IPS DF 6.9 (cell line): Measurements from ENCODE around the gene APCDD1.
"Not testable (repeated sequence)": the region's sequence is repeated elsewhere in the genome, so short reads cannot be mapped to it uniquely, and the experiment has no call there.

ENCODE experiments used
- DNase-seq: peaks from one replicate; pipeline ENCODE4 v3.0.0-alpha.2; 2013; ENCODE audit warnings: low read depth, low spot score
- H3K27ac ChIP-seq: one replicate; pipeline ENCODE4 v1.5.1; 2013; ENCODE audit warnings: low read length, control low read depth
- H3K27me3 ChIP-seq: 2 replicates; pipeline ENCODE4 v1.6.1; 2013; ENCODE audit warnings: mild to moderate bottlenecking, low read length; ENCODE audit not compliant: control insufficient read depth, insufficient read depth
- H3K36me3 ChIP-seq: 2 replicates; pipeline ENCODE4 v1.6.1; 2013; ENCODE audit warnings: low read length; ENCODE audit not compliant: control insufficient read depth, insufficient read depth
- H3K4me1 ChIP-seq: 2 replicates; pipeline ENCODE4 v1.6.1; 2013; ENCODE audit warnings: low read length; ENCODE audit not compliant: control insufficient read depth, insufficient read depth
- H3K4me3 ChIP-seq: 2 replicates; pipeline ENCODE4 v1.5.1; 2013; ENCODE audit warnings: mild to moderate bottlenecking, low read length
- H3K9me3 ChIP-seq: 2 replicates; pipeline ENCODE4 v1.6.1; 2013; ENCODE audit warnings: low read length, inconsistent platforms; ENCODE audit not compliant: control insufficient read depth, insufficient read depth
- WGBS: extraction: QIAGEN DNeasy Blood & Tissue Kit; methylation state at CpG from one replicate; pipeline ENCODE4 v1.1.7; 2013; ENCODE audit warnings: mixed read lengths, missing lambda C conversion rate; ENCODE audit not compliant: insufficient read length, insufficient coverage; 5-methylcytosine and 5-hydroxymethylcytosine counted together

APCDD1 gene

DNA sequence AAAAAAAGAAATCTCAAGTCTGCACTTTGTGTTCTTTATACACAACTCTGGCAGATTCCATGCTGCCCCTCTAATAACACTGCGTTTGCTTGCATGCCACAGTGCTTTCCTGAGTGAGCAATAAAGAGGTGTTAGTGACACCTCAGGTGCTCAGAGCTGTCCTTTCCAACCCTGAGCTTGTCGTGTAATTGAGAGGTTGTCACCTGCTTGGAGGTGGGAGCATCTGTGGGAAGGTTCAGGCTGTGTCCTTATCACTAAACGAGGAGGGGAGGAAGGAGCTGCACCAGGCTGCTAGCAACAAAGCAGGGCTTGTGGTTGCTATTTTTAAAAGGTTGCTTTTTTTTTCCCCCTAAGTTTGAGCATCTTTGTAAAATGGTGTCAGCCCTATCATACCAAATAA, 31.9 kb downstream of the APCDD1 start:
- Histone ChIP-seq H3K27ac (no peak overlapping the region), H3K4me1 (0 out of 2 replicates have a peak, but pooled peaks cover 1% of the 10 kb centered on the region), H3K9me3 (no peaks in the 10 kb centered on the region), H3K4me3 (no peak overlapping the region), H3K36me3 (no peaks in the 10 kb centered on the region), H3K27me3 (no peaks in the 10 kb centered on the region; the same call in 1 of the 2 replicates)
- no peak for DNase-seq
- no CpG with 5 or more reads among the region's 3 CpGs for WGBS

DNA sequence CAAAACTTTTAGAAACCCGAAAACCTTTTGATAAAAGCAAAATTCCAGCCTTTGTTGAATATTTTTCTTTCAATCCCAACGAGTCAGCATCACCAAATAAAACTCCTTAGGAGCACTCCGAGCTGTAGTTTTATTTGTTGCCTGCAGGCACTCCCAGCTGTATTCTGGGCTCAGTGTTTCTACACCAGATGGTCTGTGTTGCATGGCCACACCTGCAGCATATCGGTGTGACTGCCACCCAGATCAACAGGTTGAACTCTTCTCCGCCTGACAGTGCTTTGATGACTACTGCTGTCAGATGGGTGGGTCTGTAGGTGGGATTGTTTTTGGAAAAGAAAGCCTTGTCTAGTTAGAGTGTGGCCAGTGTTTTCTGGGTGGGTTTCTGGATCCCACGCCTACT, 32.7 kb downstream of the APCDD1 start:
- no peaks in the 10 kb centered on the region for H3K9me3 ChIP-seq
- no peaks in the 10 kb centered on the region; the same call in 1 of the 2 replicates for H3K27me3 ChIP-seq
- no peaks in the 10 kb centered on the region for H3K4me1 ChIP-seq
- WGBS: no CpG with 5 or more reads among the region's 6 CpGs
- H3K27ac ChIP-seq: no peak overlapping the region
- no peak for DNase-seq
- no peak overlapping the region for H3K4me3 ChIP-seq
- no peaks in the 10 kb centered on the region for H3K36me3 ChIP-seq

DNA sequence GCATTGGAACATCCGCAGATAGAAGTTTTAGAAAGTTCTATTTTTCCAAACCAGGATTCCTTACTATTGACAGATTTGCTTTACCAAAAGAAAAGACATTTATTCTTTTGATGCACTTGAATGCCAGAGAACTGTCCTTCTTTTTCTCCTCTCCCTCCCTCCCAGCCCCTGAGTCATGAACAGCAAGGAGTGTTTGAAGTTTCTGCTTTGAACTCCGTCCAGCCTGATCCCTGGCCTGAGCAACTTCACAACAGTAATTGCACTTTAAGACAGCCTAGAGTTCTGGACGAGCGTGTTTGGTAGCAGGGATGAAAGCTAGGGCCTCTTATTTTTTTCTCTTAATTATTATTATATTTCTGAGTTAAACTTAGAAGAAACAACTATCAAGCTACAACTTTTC, 33.6 kb downstream of the APCDD1 start:
- no peak for DNase-seq
- H3K27ac ChIP-seq: no peak overlapping the region
- no peaks in the 10 kb centered on the region for H3K4me1 ChIP-seq
- H3K4me3 ChIP-seq: no peak overlapping the region
- no peaks in the 10 kb centered on the region for H3K36me3 ChIP-seq
- no CpG with 5 or more reads among the region's 4 CpGs for WGBS
- H3K9me3 ChIP-seq: no peaks in the 10 kb centered on the region
- H3K27me3 ChIP-seq: no peaks in the 10 kb centered on the region

DNA sequence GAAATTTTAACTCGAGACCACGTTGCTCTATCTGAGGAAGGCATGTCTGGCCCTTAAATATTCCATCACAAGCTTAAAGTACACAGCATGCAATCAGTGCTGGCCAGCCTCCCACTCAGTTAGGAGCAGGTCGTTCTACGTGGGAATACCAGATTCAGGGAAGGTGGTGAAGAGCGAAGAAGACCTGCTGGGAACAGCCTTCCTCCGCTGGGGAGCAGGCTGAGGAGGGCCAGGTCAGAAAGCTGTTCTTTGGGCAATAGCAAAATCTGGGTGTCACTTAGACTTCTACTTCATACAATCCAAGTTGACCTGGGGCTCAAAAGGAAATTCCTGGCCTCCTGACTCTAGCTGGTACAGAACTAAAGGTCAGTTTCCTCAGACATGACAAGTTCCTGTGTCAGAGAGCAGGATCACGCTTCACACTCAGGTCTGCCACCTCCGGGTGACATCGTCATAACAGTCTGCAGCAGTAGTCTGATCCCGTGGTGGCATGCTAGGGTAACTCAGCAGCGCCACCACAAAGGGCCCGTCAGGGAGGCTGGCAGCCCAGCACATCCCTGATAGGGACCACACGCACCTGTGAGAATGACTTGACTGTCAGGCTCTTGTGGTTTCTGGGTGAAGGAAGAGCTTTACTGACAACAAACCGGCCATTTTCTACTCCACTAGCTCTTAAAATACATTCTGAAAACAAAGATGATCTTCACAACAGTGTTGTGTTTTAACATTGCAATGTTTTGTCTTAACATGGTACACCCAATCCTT, 36.1 kb downstream of the APCDD1 start:
- Histone ChIP-seq H3K27ac (no peak overlapping the region), H3K4me1 (no peaks in the 10 kb centered on the region), H3K9me3 (no peaks in the 10 kb centered on the region), H3K36me3 (no peaks in the 10 kb centered on the region), H3K27me3 (no peaks in the 10 kb centered on the region), H3K4me3 (no peak overlapping the region)
- no peak for DNase-seq
- no CpG with 5 or more reads among the region's 14 CpGs for WGBS

DNA sequence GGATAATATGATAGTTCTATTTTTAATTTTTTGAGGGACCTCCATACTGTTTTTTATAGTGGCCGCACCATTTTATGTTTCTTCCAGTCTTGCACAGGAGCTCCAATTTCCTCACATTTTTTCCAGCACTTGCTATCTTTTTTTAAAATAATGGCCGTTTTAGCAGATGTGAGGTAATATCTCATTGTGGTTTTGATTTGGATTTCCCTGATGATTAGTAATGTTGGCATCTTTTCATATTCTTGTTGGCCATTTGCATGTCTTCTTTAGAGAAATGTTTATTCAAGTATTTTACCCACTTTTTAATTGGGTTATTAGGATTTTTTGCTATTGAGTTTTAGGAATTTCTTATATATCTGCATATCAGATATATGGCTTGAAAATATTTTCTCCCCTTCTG, 41.5 kb downstream of the APCDD1 start:
- no peak for DNase-seq
- Histone ChIP-seq H3K27ac (no peak overlapping the region), H3K36me3 (no peaks in the 10 kb centered on the region), H3K4me3 (no peak overlapping the region), H3K9me3 (no peaks in the 10 kb centered on the region), H3K27me3 (no peaks in the 10 kb centered on the region), H3K4me1 (no peaks in the 10 kb centered on the region)
- WGBS: no CpG with 5 or more reads among the region's 2 CpGs

DNA sequence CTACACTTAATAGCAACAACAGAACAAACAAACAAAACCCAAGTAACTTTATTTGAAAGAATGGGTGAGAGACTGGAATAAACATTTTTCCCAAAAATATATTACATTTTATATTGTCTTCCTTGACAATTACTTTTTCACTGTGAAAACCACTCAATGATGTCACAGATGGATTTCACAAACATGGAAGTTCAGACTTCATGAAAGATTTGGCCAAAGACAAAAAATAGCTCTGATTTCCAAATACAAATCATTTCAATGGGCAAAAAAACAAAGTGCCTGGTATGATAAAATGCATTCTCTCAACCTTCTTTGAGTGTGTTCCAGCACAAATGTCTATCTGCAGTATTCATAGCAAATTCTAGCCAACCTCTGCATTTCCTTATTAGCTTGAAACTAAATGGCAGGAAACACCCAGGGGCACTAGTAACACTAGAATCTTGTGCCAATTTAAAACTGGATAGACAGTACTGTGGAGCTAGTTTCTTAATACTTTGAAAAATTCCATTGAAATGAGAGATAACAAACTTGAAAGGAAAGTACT, 42.8 kb downstream of the APCDD1 start:
- Histone ChIP-seq H3K9me3 (no peaks in the 10 kb centered on the region), H3K27ac (no peak overlapping the region), H3K27me3 (no peaks in the 10 kb centered on the region), H3K36me3 (no peaks in the 10 kb centered on the region), H3K4me1 (no peaks in the 10 kb centered on the region), H3K4me3 (no peak overlapping the region)
- DNase-seq: no peak

DNA sequence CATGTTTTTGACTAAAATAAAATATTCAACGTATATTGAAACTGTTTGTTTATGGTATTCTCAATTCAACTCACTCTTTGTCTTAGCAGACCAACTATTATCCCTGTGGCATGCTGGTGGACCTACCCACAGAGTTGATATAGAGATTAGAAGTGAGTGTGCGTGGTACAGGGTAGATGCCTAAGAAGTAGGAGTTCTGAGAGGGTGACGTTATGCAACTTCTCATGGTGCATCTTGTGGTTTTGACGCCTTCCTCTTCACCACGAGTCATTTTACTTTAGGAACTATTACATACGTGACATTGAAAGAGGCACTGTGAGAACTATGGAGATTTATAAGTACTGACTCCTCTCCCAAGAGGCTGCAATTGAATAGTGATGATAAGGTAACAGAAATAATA, 44.8 kb downstream of the APCDD1 start:
- WGBS: no CpG with 5 or more reads among the region's 6 CpGs
- Histone ChIP-seq H3K36me3 (no peaks in the 10 kb centered on the region), H3K4me1 (no peaks in the 10 kb centered on the region), H3K27ac (no peak overlapping the region), H3K9me3 (no peaks in the 10 kb centered on the region), H3K27me3 (no peaks in the 10 kb centered on the region), H3K4me3 (no peak overlapping the region)
- no peak for DNase-seq

DNA sequence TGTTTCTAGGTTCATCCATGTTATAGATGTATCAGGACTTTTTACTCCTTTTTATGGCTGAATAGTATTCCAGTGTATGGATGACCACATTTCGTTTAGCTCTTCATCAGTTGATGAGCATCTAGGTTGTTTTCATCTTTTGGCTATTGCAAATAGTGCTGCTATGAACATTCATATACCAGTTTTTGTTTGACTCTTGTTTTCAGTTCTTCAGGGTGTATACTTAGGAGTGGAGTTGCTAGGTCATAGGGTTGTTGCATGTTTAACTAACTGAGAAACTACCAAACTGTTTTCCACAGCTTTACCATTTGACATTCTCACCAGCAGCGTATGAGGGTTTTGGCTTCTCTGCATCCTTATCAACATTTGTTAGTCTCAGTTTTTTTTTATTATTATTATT, 45.6 kb downstream of the APCDD1 start:
- Histone ChIP-seq H3K27me3 (no peaks in the 10 kb centered on the region), H3K4me3 (no peak overlapping the region), H3K9me3 (no peaks in the 10 kb centered on the region), H3K27ac (no peak overlapping the region), H3K36me3 (no peaks in the 10 kb centered on the region), H3K4me1 (no peaks in the 10 kb centered on the region)
- whole genome bisulfite sequencing: no CpG with 5 or more reads among the region's 2 CpGs
- no peak for DNase-seq

DNA sequence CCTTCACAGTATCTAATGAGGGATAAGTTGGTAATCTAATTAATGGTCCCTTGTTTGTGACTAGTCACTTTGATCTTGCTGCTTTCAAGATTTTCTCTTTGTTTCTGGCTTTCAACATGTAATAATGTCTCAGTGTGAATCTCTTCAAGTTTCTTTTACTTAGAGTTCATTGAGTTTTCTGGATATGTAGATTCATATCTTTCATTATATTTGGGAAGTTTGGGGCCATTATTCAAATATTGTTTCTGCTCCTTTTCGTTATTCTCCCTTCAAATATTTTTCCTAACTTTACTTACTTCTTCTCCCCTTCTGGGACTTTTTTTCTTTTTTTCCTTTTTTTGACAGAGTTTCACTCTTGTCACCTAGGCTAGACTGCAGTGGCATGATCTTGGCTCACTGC, 50.3 kb downstream of the APCDD1 start:
- Histone ChIP-seq H3K27me3 (no peaks in the 10 kb centered on the region), H3K4me1 (no peaks in the 10 kb centered on the region), H3K4me3 (no peak overlapping the region), H3K27ac (no peak overlapping the region), H3K9me3 (peaks cover 2% of the 10 kb centered on the region; the same call in 1 of the 2 replicates), H3K36me3 (no peaks in the 10 kb centered on the region)
- WGBS: 100% methylated on average over 1 of the region's 1 CpG
- DNase-seq: no peak

DNA sequence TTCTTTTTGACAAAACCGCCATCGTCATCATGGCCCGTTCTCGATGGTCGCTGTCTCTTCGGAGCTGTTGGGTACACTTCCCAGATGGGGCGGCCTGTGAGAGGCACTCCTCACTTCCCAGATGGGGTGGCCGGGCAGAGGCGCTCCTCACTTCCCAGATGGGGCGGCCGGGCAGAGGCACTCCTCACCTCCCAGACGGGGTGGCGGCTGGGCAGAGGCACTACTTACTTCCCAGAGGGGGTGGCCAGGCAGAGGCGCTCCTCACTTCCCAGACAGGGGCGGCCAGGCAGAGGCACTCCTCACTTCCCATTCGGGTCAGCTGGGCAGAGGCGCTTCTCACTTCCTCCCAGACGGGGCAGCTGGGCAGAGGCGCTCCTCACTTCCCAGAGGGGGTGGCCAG, 51.5 kb downstream of the APCDD1 start:
- no CpG with 5 or more reads among the region's 19 CpGs for WGBS
- H3K36me3 ChIP-seq, DNase-seq, H3K4me3 ChIP-seq, H3K4me1 ChIP-seq, H3K9me3 ChIP-seq, H3K27me3 ChIP-seq, H3K27ac ChIP-seq: not testable (repeated sequence)

DNA sequence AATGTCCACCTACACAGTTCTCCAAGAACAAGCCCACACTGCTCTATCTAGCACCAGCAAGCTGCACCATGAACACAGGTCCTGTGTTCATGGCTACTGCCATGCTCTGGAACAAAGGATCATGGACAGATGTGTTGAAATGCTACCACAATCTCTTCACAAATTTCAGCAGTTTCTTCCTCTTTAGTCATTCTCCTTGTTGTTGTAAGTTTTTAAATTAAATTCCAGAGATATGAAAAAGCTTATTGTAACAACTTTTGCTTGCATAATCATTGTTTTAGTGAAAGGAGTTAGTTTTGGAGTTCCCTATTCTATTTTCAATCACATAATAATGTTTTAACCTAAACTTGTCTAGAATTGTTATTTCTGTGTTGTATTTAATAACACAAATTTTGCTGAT, 54.2 kb downstream of the APCDD1 start:
- DNase-seq: no peak
- Histone ChIP-seq H3K4me1 (no peaks in the 10 kb centered on the region), H3K4me3 (no peak overlapping the region), H3K9me3 (peaks cover 2% of the 10 kb centered on the region; the same call in 1 of the 2 replicates), H3K27ac (no peak overlapping the region), H3K36me3 (no peaks in the 10 kb centered on the region), H3K27me3 (no peaks in the 10 kb centered on the region)
